Panc1 (cell line): ENCODE data around the gene PAPOLB. TPM values are rescaled to one million over a fixed set of nuclear protein-coding genes. Genes with fewer than 3 reads are reported as not detected.

Source experiments
- ATAC-seq: fragments of 200-7000 bp; cut with Tn5 transposase; 2 replicates; pipeline ENCODE4 v1.9.1; 2020; ENCODE audit warnings: mild to moderate bottlenecking, moderate library complexity
- BruUV-seq: library from RNA; stranded (reverse); fragments of 400-500 nt; replicated peaks from 2 replicates; lab custom pipeline; 2021; lab: Mats Ljungman, UMichigan
- CTCF ChIA-PET: fragments of 300-600 bp; sonication (Branson Sonifier 250); formaldehyde crosslinking; loops from one replicate; lab custom pipeline; 2022; ENCODE audit warnings: antibody characterized with exemption; lab: Charles Lee
- POLR2A ChIA-PET: fragments of 300-600 bp; sonication (Branson Sonifier 250); formaldehyde crosslinking; loops from one replicate; lab custom pipeline; 2022; ENCODE audit warnings: antibody characterized with exemption; lab: Charles Lee
- DNase-seq: peaks from one replicate; pipeline ENCODE4 v3.0.0-alpha.2; 2010; ENCODE audit warnings: low read depth, low spot score
- H3K27ac ChIP-seq: 2 replicates; pipeline ENCODE4 v1.5.1; 2011; ENCODE audit warnings: mild to moderate bottlenecking, low read length, inconsistent platforms
- H3K27me3 ChIP-seq: fragments of 200-500 bp; sonication (Bioruptor generic); 2 replicates; pipeline ENCODE4 v1.6.0; 2014; ENCODE audit warnings: low read length, inconsistent platforms; ENCODE audit not compliant: control insufficient read depth, insufficient read depth
- H3K36me3 ChIP-seq: fragments of 200-500 bp; sonication (Bioruptor generic); 2 replicates; pipeline ENCODE4 v1.5.1; 2014; ENCODE audit warnings: inconsistent platforms, mild to moderate bottlenecking, low read length, moderate library complexity; ENCODE audit not compliant: control insufficient read depth, insufficient read depth
- H3K4me1 ChIP-seq: 2 replicates; pipeline ENCODE4 v1.5.1; 2011; ENCODE audit warnings: inconsistent platforms, mild to moderate bottlenecking, low read length, moderate library complexity; ENCODE audit not compliant: control insufficient read depth, insufficient read depth
- H3K4me3 ChIP-seq, 2 experiments: 2 replicates each; pipeline ENCODE4 v1.5.1; 2011 to 2012; ENCODE audit warnings: low read depth in 2 of 2, low read length in 2 of 2, mild to moderate bottlenecking in 2 of 2, inconsistent platforms in 1 of 2, moderate library complexity in 1 of 2
- H3K9me3 ChIP-seq: fragments of 200-500 bp; sonication (Bioruptor generic); 2 replicates; pipeline ENCODE4 v1.5.1; 2014; ENCODE audit warnings: low read depth, mild to moderate bottlenecking, inconsistent platforms, low read length, moderate library complexity; ENCODE audit not compliant: control insufficient read depth, insufficient read depth
- POLR2AphosphoS5 ChIP-seq: IDR thresholded peaks from 2 replicates; pipeline ENCODE4 v1.6.1; 2012; ENCODE audit warnings: mild to moderate bottlenecking, low read depth, low read length, moderate library complexity
- SIN3A ChIP-seq: IDR thresholded peaks from 2 replicates; pipeline ENCODE4 v1.6.1; 2012; ENCODE audit warnings: low read depth, mild to moderate bottlenecking, low read length, moderate library complexity, borderline replicate concordance; ENCODE audit not compliant: insufficient read depth
- TCF7L2 ChIP-seq: IDR thresholded peaks from 2 replicates; pipeline ENCODE4 v1.6.1; 2011; ENCODE audit warnings: mild to moderate bottlenecking, low read depth, low read length, inconsistent platforms
- in situ Hi-C: cut with HindIII; loops from 2 replicates; pipeline ENCODE4 v1.10.0; 2016; ENCODE audit warnings: low sequenced_read_pairs, low pct_unique_long_range_greater_than_20kb
- intact Hi-C: fragments of 100-400 bp; cut with micrococcal nuclease; formaldehyde crosslinking; loops from one replicate; pipeline ENCODE4 v1.10.0; 2022; ENCODE audit not compliant: unreplicated experiment
- total RNA-seq: library from RNA; stranded (reverse); gene quantifications from one replicate; pipeline ENCODE4 v1.2.1, GENCODE V29; 2021; ENCODE audit not compliant: unreplicated experiment
- TF ChIP-seq, protein P1 (sequence below), 2 experiments: IDR thresholded peaks; 2 replicates each; pipeline ENCODE4 v1.6.1; 2011 to 2012; ENCODE audit warnings: low read depth in 2 of 2, control low read depth in 1 of 2, low read length in 1 of 2, mild to moderate bottlenecking in 1 of 2, moderate library complexity in 1 of 2; ENCODE audit not compliant: insufficient read depth in 1 of 2
- TF ChIP-seq, protein P2 (sequence below): fragments of 450-650 bp; IDR thresholded peaks from 2 replicates; pipeline ENCODE4 v1.5.1; 2017; ENCODE audit warnings: mild to moderate bottlenecking

PAPOLB gene
- total RNA-seq, 1 experiment from 2014 or later, result not detected

DNA sequence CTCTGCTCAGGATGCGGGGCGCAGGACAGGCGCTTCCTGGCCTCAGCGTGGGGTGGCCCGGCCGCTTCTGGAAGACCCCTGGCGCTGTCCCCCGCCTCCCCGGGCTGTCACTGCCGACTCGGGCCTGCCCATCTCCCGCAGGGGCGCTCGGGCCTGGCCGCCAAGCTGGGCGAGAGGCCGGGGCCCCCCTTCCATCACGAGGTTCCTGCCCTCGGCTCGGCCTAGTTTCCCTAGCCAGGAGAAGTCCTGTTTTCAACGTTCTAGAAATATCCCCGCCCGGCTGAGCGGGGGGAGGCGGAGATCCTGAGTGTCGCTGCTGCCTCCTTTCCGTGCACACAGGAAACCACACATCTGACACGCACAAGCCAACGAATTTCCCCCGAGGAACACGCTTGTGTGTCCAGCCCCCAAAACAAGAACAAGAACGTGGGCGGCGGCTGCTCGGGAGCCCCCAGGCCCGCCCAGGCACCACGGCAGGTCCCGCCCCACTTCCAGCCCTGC, 52.7 kb downstream of the PAPOLB start:
- TF ChIP-seq, protein P1, sequence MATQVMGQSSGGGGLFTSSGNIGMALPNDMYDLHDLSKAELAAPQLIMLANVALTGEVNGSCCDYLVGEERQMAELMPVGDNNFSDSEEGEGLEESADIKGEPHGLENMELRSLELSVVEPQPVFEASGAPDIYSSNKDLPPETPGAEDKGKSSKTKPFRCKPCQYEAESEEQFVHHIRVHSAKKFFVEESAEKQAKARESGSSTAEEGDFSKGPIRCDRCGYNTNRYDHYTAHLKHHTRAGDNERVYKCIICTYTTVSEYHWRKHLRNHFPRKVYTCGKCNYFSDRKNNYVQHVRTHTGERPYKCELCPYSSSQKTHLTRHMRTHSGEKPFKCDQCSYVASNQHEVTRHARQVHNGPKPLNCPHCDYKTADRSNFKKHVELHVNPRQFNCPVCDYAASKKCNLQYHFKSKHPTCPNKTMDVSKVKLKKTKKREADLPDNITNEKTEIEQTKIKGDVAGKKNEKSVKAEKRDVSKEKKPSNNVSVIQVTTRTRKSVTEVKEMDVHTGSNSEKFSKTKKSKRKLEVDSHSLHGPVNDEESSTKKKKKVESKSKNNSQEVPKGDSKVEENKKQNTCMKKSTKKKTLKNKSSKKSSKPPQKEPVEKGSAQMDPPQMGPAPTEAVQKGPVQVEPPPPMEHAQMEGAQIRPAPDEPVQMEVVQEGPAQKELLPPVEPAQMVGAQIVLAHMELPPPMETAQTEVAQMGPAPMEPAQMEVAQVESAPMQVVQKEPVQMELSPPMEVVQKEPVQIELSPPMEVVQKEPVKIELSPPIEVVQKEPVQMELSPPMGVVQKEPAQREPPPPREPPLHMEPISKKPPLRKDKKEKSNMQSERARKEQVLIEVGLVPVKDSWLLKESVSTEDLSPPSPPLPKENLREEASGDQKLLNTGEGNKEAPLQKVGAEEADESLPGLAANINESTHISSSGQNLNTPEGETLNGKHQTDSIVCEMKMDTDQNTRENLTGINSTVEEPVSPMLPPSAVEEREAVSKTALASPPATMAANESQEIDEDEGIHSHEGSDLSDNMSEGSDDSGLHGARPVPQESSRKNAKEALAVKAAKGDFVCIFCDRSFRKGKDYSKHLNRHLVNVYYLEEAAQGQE (IDR thresholded peaks at IDR 0.05; ENCODE audit: insufficient read depth in 1 of 2, low read depth in 2 of 2, low read length in 1 of 2), result no peak
- TF ChIP-seq POLR2AphosphoS5 (no peak), SIN3A (no peak), TCF7L2 (no peak)
- TF ChIP-seq, protein P2, sequence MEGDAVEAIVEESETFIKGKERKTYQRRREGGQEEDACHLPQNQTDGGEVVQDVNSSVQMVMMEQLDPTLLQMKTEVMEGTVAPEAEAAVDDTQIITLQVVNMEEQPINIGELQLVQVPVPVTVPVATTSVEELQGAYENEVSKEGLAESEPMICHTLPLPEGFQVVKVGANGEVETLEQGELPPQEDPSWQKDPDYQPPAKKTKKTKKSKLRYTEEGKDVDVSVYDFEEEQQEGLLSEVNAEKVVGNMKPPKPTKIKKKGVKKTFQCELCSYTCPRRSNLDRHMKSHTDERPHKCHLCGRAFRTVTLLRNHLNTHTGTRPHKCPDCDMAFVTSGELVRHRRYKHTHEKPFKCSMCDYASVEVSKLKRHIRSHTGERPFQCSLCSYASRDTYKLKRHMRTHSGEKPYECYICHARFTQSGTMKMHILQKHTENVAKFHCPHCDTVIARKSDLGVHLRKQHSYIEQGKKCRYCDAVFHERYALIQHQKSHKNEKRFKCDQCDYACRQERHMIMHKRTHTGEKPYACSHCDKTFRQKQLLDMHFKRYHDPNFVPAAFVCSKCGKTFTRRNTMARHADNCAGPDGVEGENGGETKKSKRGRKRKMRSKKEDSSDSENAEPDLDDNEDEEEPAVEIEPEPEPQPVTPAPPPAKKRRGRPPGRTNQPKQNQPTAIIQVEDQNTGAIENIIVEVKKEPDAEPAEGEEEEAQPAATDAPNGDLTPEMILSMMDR, result no peak
- intact Hi-C loops, result no loop called here
- Histone ChIP-seq H3K9me3 (no peaks in the 10 kb centered on the region), H3K27me3 (peaks cover under 1% of the 10 kb centered on the region; the same call in 1 of the 2 replicates), H3K4me1 (peaks cover 13% of the 10 kb centered on the region), H3K27ac (no peak overlapping the region), H3K4me3 (no peak overlapping the region), H3K36me3 (no peaks in the 10 kb centered on the region)
- ATAC-seq, result no peak
- no TSS peak for BruUV-seq
- CTCF ChIA-PET, result no interaction called here
- POLR2A ChIA-PET, result no interaction called here
- no peak for DNase-seq
- in situ Hi-C loops, result no loop called here

DNA sequence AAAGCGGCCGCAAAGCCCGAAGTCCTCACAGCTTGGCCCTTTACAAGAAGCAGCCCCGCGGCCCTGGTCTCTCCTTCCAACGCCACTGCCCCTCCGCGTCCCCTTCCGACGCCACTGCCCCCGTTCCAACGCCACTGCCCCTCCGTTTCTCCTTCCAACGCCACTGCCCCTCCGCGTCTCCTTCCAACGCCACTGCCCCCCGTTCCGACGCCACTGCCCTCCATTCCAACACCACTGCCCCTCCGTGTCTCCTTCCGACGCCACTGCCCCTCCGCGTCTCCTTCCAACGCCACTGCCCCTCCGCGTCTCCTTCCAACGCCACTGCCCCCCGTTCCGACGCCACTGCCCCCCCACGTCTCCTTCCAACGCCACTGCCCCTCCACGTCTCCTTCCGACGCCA, 53.3 kb downstream of the PAPOLB start:
- ChIA-PET CTCF (no interaction called here), POLR2A (interaction anchor here (0.6 kb wide), 1 partner anchor 240 kb away, joined by 20 read pairs; no protein-coding TSS in a partner anchor)
- no peak for DNase-seq
- no peaks in the 10 kb centered on the region for H3K27me3 ChIP-seq
- BruUV-seq, result no TSS peak
- H3K36me3 ChIP-seq, result no peaks in the 10 kb centered on the region
- no peak for TF ChIP-seq POLR2AphosphoS5
- TF ChIP-seq, protein P1 (IDR thresholded peaks at IDR 0.05; ENCODE audit: insufficient read depth in 1 of 2, low read depth in 2 of 2, low read length in 1 of 2), result no peak
- TF ChIP-seq TCF7L2, result no peak
- TF ChIP-seq, protein P2, result no peak
- TF ChIP-seq SIN3A, result no peak
- H3K9me3 ChIP-seq, result no peaks in the 10 kb centered on the region
- H3K4me3 ChIP-seq, result no peak overlapping the region
- intact Hi-C loops, result no loop called here
- peaks cover 18% of the 10 kb centered on the region for H3K4me1 ChIP-seq
- in situ Hi-C loops, result no loop called here
- ATAC-seq, result no peak
- no peak overlapping the region for H3K27ac ChIP-seq
